Neural progenitor cell (in vitro differentiated cells): ENCODE data around the gene PJA1. TPM values are rescaled to one million over a fixed set of nuclear protein-coding genes. Genes with fewer than 3 reads are reported as not detected.

Experiments
- DNase-seq: peaks from one replicate; pipeline ENCODE4 v3.0.0-alpha.2; 2016; ENCODE audit warnings: low spot score
- H2AFZ ChIP-seq: fragments of 200-600 bp; sonication (generic); replicated peaks from 2 replicates; pipeline ENCODE4 v1.6.1; 2016; ENCODE audit warnings: antibody characterized with exemption
- H3F3A ChIP-seq: fragments of 200-600 bp; sonication (generic); 2 replicates; pipeline ENCODE4 v1.6.1; 2016; ENCODE audit warnings: antibody characterized with exemption, low read depth
- H3K27ac ChIP-seq: fragments of 200-600 bp; sonication (generic); 2 replicates; pipeline ENCODE4 v1.5.1; 2016; ENCODE audit warnings: mild to moderate bottlenecking
- H3K27me3 ChIP-seq: fragments of 200-600 bp; sonication (generic); 2 replicates; pipeline ENCODE4 v1.6.1; 2016; ENCODE audit warnings: mild to moderate bottlenecking, moderate library complexity
- H3K36me3 ChIP-seq: fragments of 200-600 bp; sonication (generic); 2 replicates; pipeline ENCODE4 v1.5.1; 2016
- H3K4me1 ChIP-seq: fragments of 200-600 bp; sonication (generic); 2 replicates; pipeline ENCODE4 v1.6.1; 2016; ENCODE audit warnings: mixed run types
- H3K4me2 ChIP-seq: fragments of 200-600 bp; sonication (generic); 2 replicates; pipeline ENCODE4 v1.6.1; 2016
- H3K4me3 ChIP-seq: fragments of 200-600 bp; sonication (generic); 2 replicates; pipeline ENCODE4 v1.5.1; 2016
- H3K79me2 ChIP-seq: fragments of 200-600 bp; sonication (generic); 2 replicates; pipeline ENCODE4 v1.6.1; 2016; ENCODE audit warnings: low read depth
- H3K9ac ChIP-seq: fragments of 200-600 bp; sonication (generic); 2 replicates; pipeline ENCODE4 v1.6.1; 2016
- H3K9me3 ChIP-seq: fragments of 200-600 bp; sonication (generic); 2 replicates; pipeline ENCODE4 v1.5.1; 2016; ENCODE audit warnings: low read depth
- H4K20me1 ChIP-seq: fragments of 200-600 bp; sonication (generic); 2 replicates; pipeline ENCODE4 v1.6.1; 2016; ENCODE audit warnings: low read depth
- H3K27ac Mint-ChIP-seq: 3 replicates; pipeline ENCODE4 v1.8.0; 2021; ENCODE audit warnings: mixed read lengths
- H3K27me3 Mint-ChIP-seq: 2 replicates; pipeline ENCODE4 v1.8.0; 2022; ENCODE audit warnings: low read depth, mild to moderate bottlenecking, inconsistent platforms, moderate library complexity, mixed read lengths; ENCODE audit not compliant: insufficient read depth
- H3K36me3 Mint-ChIP-seq: 3 replicates; pipeline ENCODE4 v1.8.0; 2021; ENCODE audit warnings: mixed read lengths
- H3K4me1 Mint-ChIP-seq: 3 replicates; pipeline ENCODE4 v1.8.0; 2021; ENCODE audit warnings: mixed read lengths
- H3K4me3 Mint-ChIP-seq: 3 replicates; pipeline ENCODE4 v1.8.0; 2021; ENCODE audit warnings: mild to moderate bottlenecking, moderate library complexity, mixed read lengths
- H3K9me3 Mint-ChIP-seq: 3 replicates; pipeline ENCODE4 v1.8.0; 2020; ENCODE audit warnings: mixed read lengths
- CTCF ChIP-seq: fragments of 200-600 bp; sonication (generic); IDR thresholded peaks from 2 replicates; pipeline ENCODE4 v1.5.1; 2017; ENCODE audit warnings: antibody characterized with exemption, mild to moderate bottlenecking
- EZH2 ChIP-seq: fragments of 200-600 bp; sonication (generic); IDR thresholded peaks from 2 replicates; pipeline ENCODE4 v1.6.1; 2017; ENCODE audit warnings: antibody characterized with exemption, mild to moderate bottlenecking, moderate library complexity
- EZH2phosphoT487 ChIP-seq: fragments of 200-600 bp; sonication (generic); IDR thresholded peaks from 2 replicates; pipeline ENCODE4 v1.6.1; 2017; ENCODE audit warnings: antibody characterized with exemption
- total RNA-seq: library from RNA; depleted of rRNA; stranded (reverse); fragments of >200 nt; gene quantifications from 2 replicates; pipeline ENCODE4 v1.2.3, GENCODE V29; 2015; ENCODE audit warnings: low replicate concordance

Gene PJA1
- total RNA-seq, 1 donor from 2014 or later = 62.1 TPM

GRCh38 chrX:69117876-69118526, 47.3 kb downstream of the PJA1 start:
- peaks cover 5% of the 10 kb centered on the region for H3K9me3 Mint-ChIP-seq
- TF ChIP-seq EZH2phosphoT487 (no peak), EZH2 (no peak), CTCF (no peak)
- Histone ChIP-seq H3K79me2 (no peaks in the 10 kb centered on the region), H3K27ac (no peak overlapping the region), H3K4me3 (no peak overlapping the region), H4K20me1 (no peaks in the 10 kb centered on the region), H3F3A (no peaks in the 10 kb centered on the region), H3K27me3 (no peaks in the 10 kb centered on the region), H3K4me1 (no peaks in the 10 kb centered on the region), H3K36me3 (no peaks in the 10 kb centered on the region), H3K4me2 (no peak overlapping the region), H2AFZ (no peak overlapping the region), H3K9ac (no peak overlapping the region), H3K9me3 (no peaks in the 10 kb centered on the region)
- H3K27me3 Mint-ChIP-seq = peaks cover 3% of the 10 kb centered on the region
- DNase-seq = no peak
- H3K4me1 Mint-ChIP-seq = peaks cover 7% of the 10 kb centered on the region
- H3K36me3 Mint-ChIP-seq = no peaks in the 10 kb centered on the region
- no peak overlapping the region for H3K27ac Mint-ChIP-seq
- no peak overlapping the region for H3K4me3 Mint-ChIP-seq

DNA sequence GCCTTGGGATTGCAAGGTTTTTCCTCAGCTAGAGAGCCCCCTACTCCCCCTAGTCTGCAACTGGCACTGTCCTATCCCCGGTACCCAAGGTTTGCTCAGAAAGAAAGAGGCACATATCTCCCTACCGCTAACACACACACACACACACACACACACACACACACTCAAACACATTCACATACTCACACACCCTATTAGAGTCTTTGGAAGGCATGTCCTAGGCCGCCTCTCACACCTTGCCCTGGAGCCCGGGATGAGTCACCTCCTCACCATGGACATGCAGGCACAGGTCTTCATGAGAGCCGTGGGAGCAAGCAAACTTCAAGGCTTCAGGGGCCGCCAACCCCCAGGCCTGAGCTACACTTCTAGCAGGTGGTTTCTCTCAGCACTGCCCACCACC, 49.2 kb downstream of the PJA1 start:
- peaks cover 3% of the 10 kb centered on the region for H3K4me1 Mint-ChIP-seq
- no peaks in the 10 kb centered on the region for H3K4me1 ChIP-seq
- TF ChIP-seq EZH2phosphoT487 = no peak
- TF ChIP-seq CTCF = no peak
- no peak for TF ChIP-seq EZH2
- H3K9me3 Mint-ChIP-seq = peaks cover 3% of the 10 kb centered on the region
- H3K4me3 Mint-ChIP-seq = no peak overlapping the region
- no peak overlapping the region for H3K4me2 ChIP-seq
- H3K36me3 Mint-ChIP-seq = no peaks in the 10 kb centered on the region
- H3K27ac Mint-ChIP-seq = no peak overlapping the region
- H3F3A ChIP-seq = no peaks in the 10 kb centered on the region
- no peaks in the 10 kb centered on the region for H3K27me3 ChIP-seq
- H2AFZ ChIP-seq = no peak overlapping the region
- no peaks in the 10 kb centered on the region for H4K20me1 ChIP-seq
- no peaks in the 10 kb centered on the region for H3K36me3 ChIP-seq
- H3K27ac ChIP-seq = no peak overlapping the region
- H3K9ac ChIP-seq = no peak overlapping the region
- no peaks in the 10 kb centered on the region for H3K9me3 ChIP-seq
- DNase-seq = no peak
- no peaks in the 10 kb centered on the region for H3K79me2 ChIP-seq
- H3K4me3 ChIP-seq = no peak overlapping the region
- no peaks in the 10 kb centered on the region for H3K27me3 Mint-ChIP-seq

DNA sequence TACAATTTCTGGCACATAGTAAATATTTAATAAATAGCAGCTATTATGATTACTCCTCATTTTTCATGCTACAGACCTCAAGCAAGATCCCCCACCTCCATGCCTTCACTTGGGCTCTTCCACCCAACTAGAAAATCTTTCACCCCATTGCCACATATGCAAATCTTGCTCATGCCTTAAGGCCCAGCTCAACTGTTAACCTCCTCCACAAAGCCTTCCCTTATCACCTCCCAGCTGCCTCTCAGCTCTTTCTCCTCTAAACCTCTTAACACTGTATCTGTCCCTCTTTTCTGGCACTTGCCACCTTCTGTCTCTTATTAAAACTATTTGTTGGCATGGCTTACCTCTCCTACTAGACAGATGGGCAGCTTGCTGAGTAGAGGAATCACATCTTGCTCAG, 51.5 kb downstream of the PJA1 start:
- H3K4me1 ChIP-seq = peaks cover 5% of the 10 kb centered on the region
- no peak overlapping the region for H2AFZ ChIP-seq
- H3F3A ChIP-seq = no peaks in the 10 kb centered on the region
- H3K9ac ChIP-seq = no peak overlapping the region
- no peaks in the 10 kb centered on the region for H4K20me1 ChIP-seq
- no peak overlapping the region for H3K4me3 ChIP-seq
- no peaks in the 10 kb centered on the region for H3K9me3 ChIP-seq
- no peaks in the 10 kb centered on the region for H3K79me2 ChIP-seq
- Mint-ChIP-seq H3K4me1 (peaks cover 20% of the 10 kb centered on the region), H3K27ac (no peak overlapping the region), H3K36me3 (no peaks in the 10 kb centered on the region), H3K27me3 (peaks cover 4% of the 10 kb centered on the region), H3K4me3 (no peak overlapping the region), H3K9me3 (peaks cover 3% of the 10 kb centered on the region)
- H3K4me2 ChIP-seq = no peak overlapping the region
- H3K27me3 ChIP-seq = no peaks in the 10 kb centered on the region
- H3K36me3 ChIP-seq = no peaks in the 10 kb centered on the region
- DNase-seq = no peak
- H3K27ac ChIP-seq = no peak overlapping the region
- TF ChIP-seq EZH2 (no peak), CTCF (no peak), EZH2phosphoT487 (no peak)
